Esophagus squamous epithelium (tissue), 5 donors: ENCODE results near the gene RETREG3. TPM values are rescaled to one million over a fixed set of nuclear protein-coding genes. Genes with fewer than 3 reads are reported as not detected.

Experiments used
- DNase-seq: peaks from one replicate; lab custom pipeline; 2025; lab: John Stamatoyannopoulos, UW
- H3K27ac ChIP-seq, 4 donors: fragments of 200-600 bp; sonication (generic); one replicate each; pipeline ENCODE4 v1.5.1; 2016 to 2019; ENCODE audit warnings: mild to moderate bottlenecking in 1 of 4
- H3K27me3 ChIP-seq, 4 donors: fragments of 200-600 bp; sonication (generic); 1 replicate in 3 of 4; 2 replicates in 1 of 4; pipeline versions ENCODE4 v1.5.1 to v1.6.0; 2017 to 2021; ENCODE audit warnings: antibody characterized with exemption in 1 of 4
- H3K36me3 ChIP-seq, 3 donors: fragments of 200-600 bp; sonication (generic); one replicate each; pipeline ENCODE4 v1.5.1; 2016 to 2019
- H3K4me1 ChIP-seq, 3 donors: fragments of 200-600 bp; sonication (generic); one replicate each; pipeline ENCODE4 v1.5.1; 2017 to 2019
- H3K4me3 ChIP-seq, 4 donors: fragments of 200-600 bp; sonication (generic); 1 replicate in 3 of 4; 2 replicates in 1 of 4; pipeline ENCODE4 v1.5.1; 2016 to 2019; ENCODE audit warnings: mild to moderate bottlenecking in 2 of 4, moderate library complexity in 1 of 4
- H3K9me3 ChIP-seq, 3 donors: fragments of 200-600 bp; sonication (generic); one replicate each; pipeline ENCODE4 v1.5.1; 2016 to 2019
- CTCF ChIP-seq, 6 experiments: fragments of 450-650 bp in 4 of 6; fragments of 200-600 bp in 2 of 6; sonication (generic) in 2 of 6; IDR thresholded peaks; one replicate each; pipeline ENCODE4 v1.5.1; 2016 to 2019; ENCODE audit warnings: antibody characterized with exemption in 6 of 6, mild to moderate bottlenecking in 4 of 6, moderate library complexity in 4 of 6
- POLR2A ChIP-seq, 4 donors: fragments of 450-650 bp; IDR thresholded peaks; one replicate each; pipeline ENCODE4 v1.6.1; 2017; ENCODE audit warnings: antibody characterized with exemption in 4 of 4, mild to moderate bottlenecking in 4 of 4, moderate library complexity in 3 of 4
- WGBS, 2 donors: methylation state at CpG; one replicate each; pipeline ENCODE4 v1.1.5; 2018; 5-methylcytosine and 5-hydroxymethylcytosine counted together
- intact Hi-C: fragments of 100-400 bp; cut with DNase I; formaldehyde crosslinking; loops from one replicate; pipeline ENCODE4 v1.15.0; 2022
- total RNA-seq, 4 donors: library from RNA; depleted of rRNA; stranded (reverse); fragments of >200 nt; gene quantifications; one replicate each; pipeline ENCODE4 v1.1.0, GENCODE V29; 2016
- donor health status: DM: yes; HTN: yes; CAD: no.

RETREG3 gene
- total RNA-seq, 4 donors from 2014 or later, result 35.7 to 59.6 (median 53.0) TPM

- 74 to 75% methylated on average over 4 of the region's 4 CpGs for WGBS, 2 donors
- H3K4me1 ChIP-seq, result peaks cover 10 to 25% (median 11%) of the 10 kb centered on the region in 3 donors
- H3K27ac ChIP-seq, result no peak overlapping the region
- H3K9me3 ChIP-seq, result no peaks in the 10 kb centered on the region
- H3K36me3 ChIP-seq, result no peaks in the 10 kb centered on the region
- H3K27me3 ChIP-seq, result no peaks in the 10 kb centered on the region
- intact Hi-C loops, result no loop called here
- TF ChIP-seq POLR2A (IDR thresholded peaks at IDR 0.05), result no peak
- no peak for TF ChIP-seq CTCF (IDR thresholded peaks at IDR 0.05)
- no peak for DNase-seq
- no peak overlapping the region for H3K4me3 ChIP-seq
Observed at GRCh38 chr17:42651392-42651791, 42.2 kb upstream of the RETREG3 start.

GRCh38 chr17:42647778-42648177 lies 38.6 kb upstream of the RETREG3 start:
- H3K4me3 ChIP-seq, result no peak overlapping the region
- 74 to 76% methylated on average over 4 to 5 of the region's 5 CpGs for WGBS, 2 donors
- no peaks in the 10 kb centered on the region for H3K27me3 ChIP-seq
- intact Hi-C loops, result no loop called here
- H3K27ac ChIP-seq, result no peak overlapping the region
- H3K9me3 ChIP-seq, result no peaks in the 10 kb centered on the region
- no peaks in the 10 kb centered on the region for H3K4me1 ChIP-seq
- no peak for TF ChIP-seq CTCF (IDR thresholded peaks at IDR 0.05)
- TF ChIP-seq POLR2A (IDR thresholded peaks at IDR 0.05), result no peak
- no peak for DNase-seq
- H3K36me3 ChIP-seq, result no peaks in the 10 kb centered on the region

GRCh38 chr17:42642336-42642735 lies 33.2 kb upstream of the RETREG3 start:
- Histone ChIP-seq H3K4me1 (no peaks in the 10 kb centered on the region), H3K4me3 (no peak overlapping the region), H3K27ac (no peak overlapping the region), H3K9me3 (no peaks in the 10 kb centered on the region), H3K36me3 (no peaks in the 10 kb centered on the region), H3K27me3 (no peaks in the 10 kb centered on the region)
- DNase-seq, result no peak
- intact Hi-C loops, result no loop called here
- TF ChIP-seq CTCF (IDR thresholded peaks at IDR 0.05) (no peak), POLR2A (IDR thresholded peaks at IDR 0.05) (no peak)
- 5 to 59% methylated on average over 2 of the region's 2 CpGs for WGBS, 2 donors

- WGBS, 2 donors, result 86% methylated on average over 4 of the region's 4 CpGs
- H3K27me3 ChIP-seq, result no peaks in the 10 kb centered on the region
- H3K27ac ChIP-seq, result no peak overlapping the region
- DNase-seq, result no peak
- intact Hi-C loops, result no loop called here
- H3K4me1 ChIP-seq, result no peaks in the 10 kb centered on the region
- H3K36me3 ChIP-seq, result no peaks in the 10 kb centered on the region
- TF ChIP-seq POLR2A (IDR thresholded peaks at IDR 0.05) (no peak), CTCF (IDR thresholded peaks at IDR 0.05) (no peak)
- no peaks in the 10 kb centered on the region for H3K9me3 ChIP-seq
- H3K4me3 ChIP-seq, result no peak overlapping the region
Observed at GRCh38 chr17:42640121-42640520, 30.9 kb upstream of the RETREG3 start.

GRCh38 chr17:42639525-42640113 lies 30.4 kb upstream of the RETREG3 start:
- H3K9me3 ChIP-seq, result no peaks in the 10 kb centered on the region
- TF ChIP-seq CTCF (IDR thresholded peaks at IDR 0.05), result no peak
- TF ChIP-seq POLR2A (IDR thresholded peaks at IDR 0.05), result no peak
- H3K4me1 ChIP-seq, result no peaks in the 10 kb centered on the region
- H3K27ac ChIP-seq, result no peak overlapping the region
- H3K4me3 ChIP-seq, result no peak overlapping the region
- H3K27me3 ChIP-seq, result no peaks in the 10 kb centered on the region
- no peaks in the 10 kb centered on the region for H3K36me3 ChIP-seq
- WGBS, 2 donors, result 79 to 80% methylated on average over 3 to 5 of the region's 7 CpGs
- DNase-seq, result no peak
- intact Hi-C loops, result no loop called here
